Measurements from ENCODE around the gene PLD1. TPM values are rescaled to one million over a fixed set of nuclear protein-coding genes. Genes with fewer than 3 reads are reported as not detected.

Gene PLD1
- total and polyA plus RNA-seq, 9 donors: 24.6 to 125 (median 52.1) TPM

DNA sequence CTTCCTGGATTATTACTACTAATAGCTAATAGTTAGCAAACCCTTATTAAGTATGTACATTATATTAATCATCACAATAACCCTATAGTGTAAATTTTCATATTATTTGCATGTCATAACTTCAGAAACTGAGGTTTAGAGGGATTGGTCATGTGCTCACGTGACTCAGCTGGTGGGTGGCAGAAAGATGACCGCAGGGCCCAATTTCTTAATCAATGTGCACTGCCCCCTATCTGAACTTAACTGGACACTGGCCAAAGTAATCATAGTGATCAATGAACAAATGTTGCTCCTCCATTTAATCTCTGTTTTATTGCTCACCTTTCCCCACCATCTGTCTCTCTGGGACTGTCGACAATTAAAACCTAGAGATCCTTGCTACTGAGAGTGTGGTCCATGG lies 52.2 kb downstream of the PLD1 start:
- intact Hi-C loops (cut with DNase I): no loop called here
- no peak for DNase-seq
- Histone ChIP-seq H3K27me3 (no peaks in the 10 kb centered on the region), H3K36me3 (no peaks in the 10 kb centered on the region), H3K4me3 (no peak overlapping the region), H3K27ac (no peak overlapping the region), H3K9me3 (no peaks in the 10 kb centered on the region), H3K4me1 (ENCODE audit: insufficient read depth) (peaks cover 22% of the 10 kb centered on the region)
- WGBS, 3 donors: 61 to 77% (median 73%) methylated on average over 3 of the region's 3 CpGs
- TF ChIP-seq EP300 (IDR thresholded peaks at IDR 0.05) (no peak), POLR2A (IDR thresholded peaks at IDR 0.05) (no peak)
- TF ChIP-seq, protein P1, sequence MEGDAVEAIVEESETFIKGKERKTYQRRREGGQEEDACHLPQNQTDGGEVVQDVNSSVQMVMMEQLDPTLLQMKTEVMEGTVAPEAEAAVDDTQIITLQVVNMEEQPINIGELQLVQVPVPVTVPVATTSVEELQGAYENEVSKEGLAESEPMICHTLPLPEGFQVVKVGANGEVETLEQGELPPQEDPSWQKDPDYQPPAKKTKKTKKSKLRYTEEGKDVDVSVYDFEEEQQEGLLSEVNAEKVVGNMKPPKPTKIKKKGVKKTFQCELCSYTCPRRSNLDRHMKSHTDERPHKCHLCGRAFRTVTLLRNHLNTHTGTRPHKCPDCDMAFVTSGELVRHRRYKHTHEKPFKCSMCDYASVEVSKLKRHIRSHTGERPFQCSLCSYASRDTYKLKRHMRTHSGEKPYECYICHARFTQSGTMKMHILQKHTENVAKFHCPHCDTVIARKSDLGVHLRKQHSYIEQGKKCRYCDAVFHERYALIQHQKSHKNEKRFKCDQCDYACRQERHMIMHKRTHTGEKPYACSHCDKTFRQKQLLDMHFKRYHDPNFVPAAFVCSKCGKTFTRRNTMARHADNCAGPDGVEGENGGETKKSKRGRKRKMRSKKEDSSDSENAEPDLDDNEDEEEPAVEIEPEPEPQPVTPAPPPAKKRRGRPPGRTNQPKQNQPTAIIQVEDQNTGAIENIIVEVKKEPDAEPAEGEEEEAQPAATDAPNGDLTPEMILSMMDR (IDR thresholded peaks at IDR 0.05): no peak

DNA sequence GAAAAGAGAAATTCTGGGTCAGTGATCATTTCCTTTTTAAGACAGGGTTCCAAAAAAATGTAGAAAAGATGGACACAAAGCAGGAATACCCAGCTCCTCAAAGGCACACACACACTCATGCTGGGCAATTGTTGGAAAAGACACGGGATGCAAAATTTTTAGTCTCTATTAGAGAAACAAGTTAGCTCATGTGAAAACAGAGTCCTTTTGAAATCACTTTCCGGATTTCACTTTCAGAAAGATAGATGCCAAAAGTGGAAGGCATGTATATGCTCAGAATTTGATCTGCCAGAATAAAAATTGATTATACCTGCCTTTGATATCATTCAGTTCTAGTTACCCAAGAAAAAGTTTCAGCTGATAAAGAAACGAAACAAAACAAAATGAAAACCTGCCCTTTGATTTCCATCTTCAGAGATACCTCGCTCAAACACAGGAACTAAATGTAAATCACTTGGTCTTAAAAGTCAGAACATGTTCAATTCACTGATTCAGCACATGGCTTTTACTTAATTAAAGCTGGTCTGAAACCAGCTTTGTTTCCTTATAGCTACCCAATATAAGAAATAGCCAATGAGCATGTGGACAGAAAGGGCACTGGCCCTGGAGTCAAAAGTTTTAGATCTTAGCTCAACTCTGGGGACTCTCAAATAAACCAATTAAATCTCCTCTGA lies 52.8 kb downstream of the PLD1 start:
- Histone ChIP-seq H3K27me3 (no peaks in the 10 kb centered on the region), H3K4me1 (ENCODE audit: insufficient read depth) (peaks cover 20% of the 10 kb centered on the region), H3K9me3 (no peaks in the 10 kb centered on the region), H3K4me3 (no peak overlapping the region), H3K27ac (no peak overlapping the region), H3K36me3 (no peaks in the 10 kb centered on the region)
- no peak for DNase-seq
- intact Hi-C loops (cut with DNase I): no loop called here
- TF ChIP-seq, protein P1 (IDR thresholded peaks at IDR 0.05): no peak
- no peak for TF ChIP-seq POLR2A (IDR thresholded peaks at IDR 0.05)
- TF ChIP-seq EP300 (IDR thresholded peaks at IDR 0.05): no peak
- 37 to 62% (median 52%) methylated on average over 4 of the region's 4 CpGs for WGBS, 3 donors

DNA sequence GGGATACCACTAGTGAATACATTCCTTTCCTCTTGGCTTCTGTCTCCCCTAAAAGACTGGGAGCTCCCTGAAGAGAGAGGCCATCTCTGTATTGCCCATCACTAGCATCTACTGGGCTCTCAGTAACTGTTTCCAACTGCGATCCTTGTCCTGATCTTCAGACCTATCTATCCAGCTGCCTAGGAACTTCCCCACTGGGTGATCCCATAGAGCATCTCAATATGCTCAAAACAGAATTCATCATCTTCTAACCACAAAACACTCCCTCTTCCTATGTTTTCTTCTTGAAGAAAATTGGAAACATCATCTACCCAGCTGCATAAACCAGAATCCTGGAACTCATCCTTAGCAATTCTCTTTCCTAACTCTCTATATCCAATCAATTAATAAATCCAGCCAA lies 54.6 kb downstream of the PLD1 start:
- Histone ChIP-seq H3K36me3 (no peaks in the 10 kb centered on the region), H3K4me1 (ENCODE audit: insufficient read depth) (peaks cover 16% of the 10 kb centered on the region), H3K27ac (no peak overlapping the region), H3K27me3 (no peaks in the 10 kb centered on the region), H3K4me3 (no peak overlapping the region), H3K9me3 (no peaks in the 10 kb centered on the region)
- intact Hi-C loops (cut with DNase I): no loop called here
- WGBS, 3 donors: 71 to 76% (median 71%) methylated on average over 1 of the region's 1 CpG
- no peak for DNase-seq
- TF ChIP-seq, protein P1 (IDR thresholded peaks at IDR 0.05): no peak
- no peak for TF ChIP-seq POLR2A (IDR thresholded peaks at IDR 0.05)
- TF ChIP-seq EP300 (IDR thresholded peaks at IDR 0.05): no peak

DNA sequence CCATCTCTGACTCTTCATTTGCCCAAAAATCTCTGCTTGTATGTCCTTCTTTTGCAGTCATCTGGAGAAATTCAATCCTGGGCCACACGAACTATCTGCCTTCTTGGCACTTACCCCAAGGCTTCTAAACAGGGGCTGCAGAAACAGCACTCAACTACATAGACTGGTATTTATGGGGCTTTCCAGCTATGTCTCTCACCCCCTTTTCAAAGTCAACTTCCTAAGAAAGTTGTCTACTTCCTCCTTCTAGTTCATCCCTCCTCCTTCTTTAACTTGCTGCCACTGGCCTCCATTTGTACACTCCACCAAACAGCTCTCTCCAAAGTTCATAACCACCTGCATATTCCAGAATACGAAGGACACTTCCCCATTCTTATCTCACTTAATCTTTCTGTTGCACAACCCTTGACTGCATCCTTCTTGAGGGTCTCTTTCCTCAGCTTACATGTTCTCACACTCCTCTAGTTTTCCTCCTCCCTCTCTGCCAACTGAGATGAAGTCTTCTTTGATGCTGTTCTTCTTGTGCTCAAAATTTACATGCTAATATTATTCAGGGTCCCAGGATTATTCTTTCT lies 55.2 kb downstream of the PLD1 start:
- Histone ChIP-seq H3K27me3 (no peaks in the 10 kb centered on the region), H3K4me3 (no peak overlapping the region), H3K36me3 (no peaks in the 10 kb centered on the region), H3K4me1 (ENCODE audit: insufficient read depth) (peaks cover 15% of the 10 kb centered on the region), H3K27ac (no peak overlapping the region), H3K9me3 (no peaks in the 10 kb centered on the region)
- no peak for TF ChIP-seq EP300 (IDR thresholded peaks at IDR 0.05)
- TF ChIP-seq POLR2A (IDR thresholded peaks at IDR 0.05): no peak
- TF ChIP-seq, protein P1 (IDR thresholded peaks at IDR 0.05): no peak
- intact Hi-C loops (cut with DNase I): no loop called here
- no peak for DNase-seq
- 84 to 94% (median 85%) methylated on average over 2 of the region's 2 CpGs for WGBS, 3 donors
